SU-DHL-6 (cell line): ENCODE results near the gene KCND2.

Experiments
- H2AFZ ChIP-seq: fragments of 200-600 bp; sonication (generic); 2 replicates; pipeline ENCODE4 v1.6.1; 2014; ENCODE audit warnings: low read depth, mild to moderate bottlenecking, moderate library complexity, mixed read lengths, antibody characterized with exemption, low read length; ENCODE audit not compliant: severe bottlenecking
- H3F3A ChIP-seq: fragments of 200-600 bp; shearing (Covaris generic); 2 replicates; pipeline ENCODE4 v1.6.0; 2016; ENCODE audit warnings: antibody characterized with exemption, mild to moderate bottlenecking; ENCODE audit not compliant: insufficient read depth
- H3K27ac ChIP-seq: fragments of 200-600 bp; sonication (generic); 2 replicates; pipeline ENCODE4 v1.5.1; 2016; ENCODE audit warnings: low read depth, mild to moderate bottlenecking, low read length, moderate library complexity, mixed read lengths
- H3K27me3 ChIP-seq: fragments of 200-600 bp; sonication (generic), shearing (Covaris generic); 2 replicates; pipeline ENCODE4 v1.6.0; 2014; ENCODE audit warnings: mild to moderate bottlenecking, low read length
- H3K36me3 ChIP-seq: fragments of 200-600 bp; sonication (generic); 2 replicates; pipeline ENCODE4 v1.6.1; 2014; ENCODE audit warnings: mild to moderate bottlenecking, low read length, mixed read lengths
- H3K4me2 ChIP-seq: fragments of 300-600, 200-600 bp; shearing (Covaris generic), sonication (generic); 2 replicates; pipeline ENCODE4 v1.6.0; 2014; ENCODE audit warnings: low read length, low read depth, mild to moderate bottlenecking; ENCODE audit not compliant: poor library complexity, severe bottlenecking
- H3K4me3 ChIP-seq: fragments of 200-600 bp; sonication (generic); 2 replicates; pipeline ENCODE4 v1.5.1; 2014; ENCODE audit warnings: antibody characterized with exemption, low read length, mild to moderate bottlenecking, mixed read lengths; ENCODE audit not compliant: insufficient read depth, poor library complexity, severe bottlenecking
- H3K79me2 ChIP-seq: fragments of 200-600 bp; sonication (generic); 2 replicates; pipeline ENCODE4 v1.6.1; 2014; ENCODE audit warnings: mild to moderate bottlenecking, low read length, moderate library complexity; ENCODE audit not compliant: insufficient read depth
- H3K9ac ChIP-seq: fragments of 200-600 bp; sonication (generic); 2 replicates; pipeline ENCODE4 v1.7.0; 2014; ENCODE audit warnings: mild to moderate bottlenecking, low read length
- H3K9me2 ChIP-seq: fragments of 200-600 bp; sonication (generic); replicated peaks from 2 replicates; pipeline ENCODE4 v1.6.1; 2014; ENCODE audit warnings: low read length; ENCODE audit not compliant: insufficient read depth
- H3K9me3 ChIP-seq: fragments of 200-600 bp; sonication (generic); 2 replicates; pipeline ENCODE4 v1.6.1; 2014; ENCODE audit warnings: low read length, mixed read lengths; ENCODE audit not compliant: insufficient read depth
- H4K20me1 ChIP-seq: fragments of 200-600 bp; sonication (generic); 2 replicates; pipeline ENCODE4 v1.6.1; 2014; ENCODE audit warnings: low read depth, mild to moderate bottlenecking, antibody characterized with exemption, low read length, moderate library complexity, mixed read lengths
- CTCF ChIP-seq: fragments of 200-600 bp; sonication (generic); IDR thresholded peaks from one replicate; pipeline ENCODE4 v1.5.1; 2017; ENCODE audit warnings: antibody characterized with exemption, mild to moderate bottlenecking, low read length, moderate library complexity; ENCODE audit not compliant: insufficient read depth, poor library complexity, severe bottlenecking
- EZH2phosphoT487 ChIP-seq: fragments of 200-600 bp; sonication (generic), shearing (Covaris generic); conservative IDR thresholded peaks from 2 replicates; pipeline ENCODE4 v1.6.1; 2018; ENCODE audit warnings: mild to moderate bottlenecking, antibody characterized with exemption, low read length, moderate library complexity, mixed read lengths

Gene KCND2

GRCh38 chr7:120742372-120742771, 469.4 kb downstream of the KCND2 start:
- H3K9me2 ChIP-seq: no peaks in the 10 kb centered on the region; the same call in 1 of the 2 replicates
- no peaks in the 10 kb centered on the region for H3K27me3 ChIP-seq
- H3F3A ChIP-seq: no peaks in the 10 kb centered on the region
- no peaks in the 10 kb centered on the region for H3K9me3 ChIP-seq
- H2AFZ ChIP-seq: no peak overlapping the region
- no peak for TF ChIP-seq EZH2phosphoT487
- no peak for TF ChIP-seq CTCF
- H3K4me2 ChIP-seq: no peak overlapping the region
- H3K4me3 ChIP-seq: no peak overlapping the region
- no peaks in the 10 kb centered on the region for H3K36me3 ChIP-seq
- H3K9ac ChIP-seq: no peak overlapping the region
- no peaks in the 10 kb centered on the region for H3K79me2 ChIP-seq
- no peaks in the 10 kb centered on the region for H4K20me1 ChIP-seq
- H3K27ac ChIP-seq: no peak overlapping the region

- no peak for TF ChIP-seq EZH2phosphoT487
- Histone ChIP-seq H3K36me3 (no peaks in the 10 kb centered on the region), H3K9me3 (no peaks in the 10 kb centered on the region), H3K27me3 (no peaks in the 10 kb centered on the region), H3K9me2 (no peaks in the 10 kb centered on the region), H2AFZ (no peak overlapping the region), H3F3A (no peaks in the 10 kb centered on the region), H3K79me2 (no peaks in the 10 kb centered on the region), H3K27ac (no peak overlapping the region), H3K4me3 (no peak overlapping the region), H3K4me2 (no peak overlapping the region), H3K9ac (no peak overlapping the region), H4K20me1 (no peaks in the 10 kb centered on the region)
Observed at GRCh38 chr7:120743128-120743527, 470.2 kb downstream of the KCND2 start.

DNA sequence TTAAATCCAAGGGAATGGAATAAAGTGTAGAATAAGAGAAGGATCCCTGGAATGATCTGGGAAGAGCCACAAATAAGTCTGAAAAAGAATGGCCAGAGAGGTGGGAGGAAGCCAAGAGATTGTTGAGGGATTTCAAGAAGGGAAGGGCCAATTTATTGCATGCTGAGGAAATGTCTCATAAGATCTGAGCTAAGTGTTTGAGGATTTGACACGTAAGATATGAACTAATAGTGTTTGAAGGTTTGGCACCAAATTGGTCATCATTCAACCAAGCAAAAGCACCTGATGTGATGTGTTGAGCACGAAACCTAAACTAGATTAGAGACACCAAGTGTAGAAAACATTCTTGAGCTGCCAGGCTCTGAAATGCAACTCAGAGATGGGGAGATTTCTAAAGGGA, 487.1 kb downstream of the KCND2 start:
- no peaks in the 10 kb centered on the region for H3K9me3 ChIP-seq
- no peak overlapping the region for H3K4me3 ChIP-seq
- H3K9ac ChIP-seq: no peak overlapping the region
- no peaks in the 10 kb centered on the region for H3K36me3 ChIP-seq
- H3K27me3 ChIP-seq: no peaks in the 10 kb centered on the region
- H3K9me2 ChIP-seq: no peaks in the 10 kb centered on the region
- no peak overlapping the region for H3K4me2 ChIP-seq
- no peaks in the 10 kb centered on the region for H4K20me1 ChIP-seq
- no peak overlapping the region for H3K27ac ChIP-seq
- H3K79me2 ChIP-seq: no peaks in the 10 kb centered on the region
- H3F3A ChIP-seq: no peaks in the 10 kb centered on the region
- TF ChIP-seq EZH2phosphoT487 (no peak), CTCF (no peak)
- no peak overlapping the region for H2AFZ ChIP-seq

DNA sequence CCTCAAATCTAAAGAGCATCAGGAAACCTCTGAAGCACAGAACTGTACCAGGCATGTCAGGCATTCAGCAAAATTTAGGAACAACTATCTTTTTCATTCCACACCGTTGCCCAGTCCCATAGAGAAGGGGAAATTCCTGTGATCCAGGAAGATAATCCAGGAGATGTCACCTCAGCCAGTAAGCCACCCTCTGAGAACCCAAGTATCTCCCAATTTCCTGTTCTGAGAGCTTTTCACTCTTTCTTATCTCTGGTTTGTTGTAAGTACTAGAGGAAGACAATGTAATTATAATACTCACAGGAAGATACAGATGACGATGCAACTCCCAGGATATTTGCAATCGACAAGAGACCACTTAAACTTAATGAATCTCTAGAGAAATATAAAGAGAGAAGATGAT, 487.9 kb downstream of the KCND2 start:
- no peaks in the 10 kb centered on the region for H4K20me1 ChIP-seq
- H3K9me2 ChIP-seq: no peaks in the 10 kb centered on the region
- H3K9me3 ChIP-seq: no peaks in the 10 kb centered on the region
- H3K4me3 ChIP-seq: no peak overlapping the region
- no peak overlapping the region for H3K27ac ChIP-seq
- no peak overlapping the region for H2AFZ ChIP-seq
- no peaks in the 10 kb centered on the region for H3K79me2 ChIP-seq
- H3F3A ChIP-seq: no peaks in the 10 kb centered on the region
- H3K36me3 ChIP-seq: no peaks in the 10 kb centered on the region
- TF ChIP-seq EZH2phosphoT487 (no peak), CTCF (no peak)
- no peaks in the 10 kb centered on the region for H3K27me3 ChIP-seq
- H3K9ac ChIP-seq: no peak overlapping the region
- H3K4me2 ChIP-seq: no peak overlapping the region
